SW 1271 (cell line): Measurements from ENCODE around the gene GBF1.
"Not testable (repeated sequence)": the region's sequence is repeated elsewhere in the genome, so short reads cannot be mapped to it uniquely, and the experiment has no call there.

Experiments
- DNase-seq, 2 experiments: peaks; one replicate each; lab custom pipeline; 2025; lab: John Stamatoyannopoulos, UW

GBF1 gene

GRCh38 chr10:102274062-102274461 lies 28.7 kb downstream of the GBF1 start:
- no peak for DNase-seq

DNA sequence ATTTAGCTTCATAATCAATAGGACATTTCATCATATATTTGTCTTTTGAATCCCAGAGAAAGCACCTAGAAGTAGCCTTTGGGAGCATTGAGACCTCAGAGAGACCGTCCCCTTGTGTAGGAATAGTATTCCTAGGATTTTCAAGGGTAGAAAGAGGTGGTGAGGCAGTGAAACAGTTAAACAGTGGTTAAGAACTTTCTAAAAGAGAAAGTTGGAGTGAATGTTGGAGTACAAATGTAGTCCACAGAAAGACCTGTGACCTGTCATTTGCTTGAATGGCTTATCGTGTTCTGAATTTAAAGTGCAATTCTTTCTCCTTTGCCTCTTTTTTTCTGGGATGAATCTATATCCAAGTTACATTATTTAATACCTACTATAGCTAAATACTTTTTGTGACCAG lies 30.0 kb downstream of the GBF1 start:
- DNase-seq, result no peak

DNA sequence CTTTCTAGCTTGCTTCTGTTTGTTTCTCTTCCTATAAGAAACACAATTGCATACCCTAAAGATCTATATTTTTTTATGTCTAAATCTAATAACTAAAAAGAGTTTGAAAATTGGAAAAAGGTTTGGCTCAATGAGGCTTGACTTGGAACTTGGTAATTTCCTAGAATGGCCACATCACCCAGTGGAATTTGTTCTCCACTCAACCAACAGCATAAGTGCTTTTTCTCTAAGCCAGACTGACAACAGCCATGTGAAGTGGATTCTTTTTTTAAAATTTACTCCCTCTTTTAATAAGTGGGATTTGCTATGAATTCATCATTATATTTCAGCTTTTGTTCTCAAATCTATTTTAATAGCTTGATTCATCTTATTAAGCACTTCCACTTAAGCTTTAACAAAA lies 33.8 kb downstream of the GBF1 start:
- no peak for DNase-seq

DNA sequence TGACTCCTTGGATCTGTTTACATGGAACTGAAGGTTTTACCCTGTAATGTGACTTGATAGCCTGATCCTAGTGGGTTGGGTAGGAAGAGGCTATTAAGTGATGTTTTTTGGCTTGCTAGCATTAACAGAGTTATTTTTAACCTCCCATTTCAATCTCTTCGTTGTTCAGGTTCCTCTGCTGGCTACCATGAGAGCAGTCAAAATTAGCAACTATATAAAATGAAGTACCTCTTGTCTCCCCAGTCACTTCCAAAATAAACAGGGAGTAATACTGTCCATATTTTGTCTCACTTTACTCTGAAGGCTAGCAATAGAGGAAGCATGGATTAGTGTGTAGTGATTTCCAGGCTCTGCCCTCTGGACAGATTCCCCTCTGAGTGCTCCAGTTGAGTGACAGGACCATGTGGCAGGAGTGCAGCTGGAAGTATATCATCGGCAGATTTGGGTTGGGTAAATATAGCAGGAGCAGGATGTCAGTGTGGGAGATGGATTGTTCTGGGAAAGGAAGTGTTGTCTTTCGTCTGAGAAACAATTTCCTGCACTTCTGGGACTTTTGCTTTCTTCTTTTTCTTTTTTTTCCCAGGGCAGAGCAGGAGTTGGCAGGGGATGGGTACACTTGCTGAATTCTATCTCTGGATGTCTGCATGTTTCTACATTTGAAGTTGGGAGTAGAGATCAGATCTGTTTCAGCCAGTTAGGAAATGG lies 35.2 kb downstream of the GBF1 start:
- no peak for DNase-seq

GRCh38 chr10:102281102-102281487 lies 35.8 kb downstream of the GBF1 start:
- no peak for DNase-seq

GRCh38 chr10:102283488-102283887 lies 38.2 kb downstream of the GBF1 start:
- no peak for DNase-seq

- no peak for DNase-seq
Measured at GRCh38 chr10:102283890-102284289, 38.6 kb downstream of the GBF1 start.

DNA sequence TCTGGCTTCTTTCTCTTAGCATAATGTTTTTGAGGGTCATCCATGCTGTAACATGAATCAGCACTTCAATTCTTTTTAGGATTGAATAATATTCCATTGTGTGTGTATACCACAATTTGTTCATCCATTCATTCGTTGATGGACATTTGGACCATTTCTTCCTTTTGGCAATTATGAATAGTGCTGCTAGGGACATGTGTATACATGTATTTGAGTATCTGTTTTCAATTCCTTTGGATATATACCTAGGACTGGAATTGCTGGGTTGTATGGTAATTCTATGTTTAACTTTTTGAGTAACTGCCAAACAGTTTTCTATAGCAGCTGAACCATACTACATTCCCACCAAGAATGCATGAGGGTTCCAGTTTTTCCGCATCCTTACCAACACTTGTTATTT lies 39.2 kb downstream of the GBF1 start:
- DNase-seq, result no peak

GRCh38 chr10:102285133-102285532 lies 39.8 kb downstream of the GBF1 start:
- DNase-seq, result no peak

- no peak for DNase-seq
Measured at GRCh38 chr10:102286216-102286615, 40.9 kb downstream of the GBF1 start.

- DNase-seq, result no peak
Measured at GRCh38 chr10:102287538-102287937, 42.2 kb downstream of the GBF1 start.

GRCh38 chr10:102287991-102288390 lies 42.7 kb downstream of the GBF1 start:
- no peak for DNase-seq

DNA sequence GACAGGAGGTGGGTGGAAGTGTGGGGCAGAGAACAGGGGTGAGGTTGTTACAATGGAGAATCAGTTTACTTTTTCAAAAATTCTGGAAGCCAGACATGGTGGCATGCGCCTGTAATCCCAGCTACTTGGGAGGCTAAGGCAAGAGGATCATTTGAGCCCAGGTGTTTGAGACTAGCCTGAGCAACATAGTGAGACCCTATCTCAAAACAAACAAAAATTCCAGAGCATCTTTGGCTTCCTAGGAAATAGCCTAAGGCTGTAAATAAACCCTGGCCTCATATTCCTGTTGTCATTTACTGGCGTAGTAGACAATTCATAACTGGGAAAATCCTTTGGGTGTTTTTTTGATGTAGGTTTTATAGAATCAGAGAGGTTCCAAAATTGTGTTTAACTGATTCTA lies 44.0 kb downstream of the GBF1 start:
- no peak for DNase-seq

GRCh38 chr10:102289840-102290239 lies 44.5 kb downstream of the GBF1 start:
- no peak for DNase-seq

DNA sequence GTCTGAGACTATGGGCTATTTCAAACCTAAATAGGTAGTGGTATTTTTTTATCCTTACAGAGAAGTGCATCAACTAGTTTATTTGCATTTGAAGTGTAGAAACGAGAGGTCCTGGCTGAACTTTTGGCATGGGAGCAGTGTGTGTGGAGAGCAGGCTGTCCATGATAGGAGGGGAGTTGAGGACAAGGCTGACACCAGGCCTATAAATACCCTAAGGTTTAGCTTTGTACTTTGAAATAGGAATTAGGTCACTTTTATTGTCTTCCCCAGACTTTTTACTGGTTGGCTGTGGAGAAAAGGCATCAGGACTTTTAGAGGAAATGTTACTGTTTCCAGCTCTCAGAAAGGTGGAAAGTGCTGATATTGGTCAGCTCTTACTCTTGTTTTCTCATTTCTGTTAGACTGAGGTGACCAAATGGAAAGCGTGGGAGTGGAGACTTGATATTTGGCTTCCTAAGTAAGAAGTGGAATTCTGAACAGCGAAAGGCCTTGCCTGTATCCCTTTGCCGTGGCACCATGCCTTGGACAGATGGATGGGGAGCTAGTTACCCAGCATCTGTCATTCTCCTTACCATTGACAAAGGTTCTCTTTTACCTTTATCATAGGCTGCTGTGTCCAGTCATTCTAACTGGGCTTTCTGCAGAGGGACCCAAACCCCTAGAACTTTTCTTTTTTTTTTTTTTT lies 46.0 kb downstream of the GBF1 start:
- no peak for DNase-seq

DNA sequence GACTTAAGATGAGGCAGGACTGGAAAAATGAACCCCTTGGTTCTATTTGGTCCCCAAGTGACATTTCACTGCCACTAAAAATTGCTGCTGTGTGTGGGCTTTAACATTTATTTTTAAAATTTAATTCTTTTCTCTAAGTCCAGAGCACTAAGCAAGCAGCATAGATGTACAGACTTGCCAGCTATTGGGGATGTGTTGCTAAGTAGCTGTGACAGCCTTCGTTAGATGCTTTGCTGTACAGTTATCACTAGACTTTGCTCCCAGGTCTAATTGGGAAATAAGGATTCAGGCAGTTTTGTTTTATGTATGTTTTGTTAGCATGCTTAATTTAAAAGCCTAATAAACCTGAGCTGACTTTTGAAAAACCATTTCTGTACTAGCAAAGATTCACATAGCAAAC lies 51.8 kb downstream of the GBF1 start:
- DNase-seq, result no peak

DNA sequence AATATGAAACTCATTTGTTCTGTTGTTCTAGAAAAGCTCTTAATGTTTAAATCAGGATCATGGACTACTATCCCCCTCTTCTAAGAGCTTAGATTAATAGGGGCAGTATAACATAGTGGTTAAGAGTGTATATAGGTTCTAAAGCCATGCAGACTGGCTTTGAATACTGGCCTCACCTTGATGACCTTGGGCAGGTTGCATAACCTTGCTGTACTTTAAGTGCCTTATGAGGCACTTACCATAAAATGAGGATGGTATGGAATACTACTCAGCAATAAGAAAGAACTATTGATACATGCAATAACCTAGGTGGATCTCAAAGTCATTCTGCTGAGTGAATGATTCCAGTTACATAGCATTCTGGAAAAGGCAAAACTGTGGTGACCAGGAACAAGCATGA lies 53.6 kb downstream of the GBF1 start:
- DNase-seq, result no peak

GRCh38 chr10:102299873-102300272 lies 54.5 kb downstream of the GBF1 start:
- DNase-seq, result no peak

DNA sequence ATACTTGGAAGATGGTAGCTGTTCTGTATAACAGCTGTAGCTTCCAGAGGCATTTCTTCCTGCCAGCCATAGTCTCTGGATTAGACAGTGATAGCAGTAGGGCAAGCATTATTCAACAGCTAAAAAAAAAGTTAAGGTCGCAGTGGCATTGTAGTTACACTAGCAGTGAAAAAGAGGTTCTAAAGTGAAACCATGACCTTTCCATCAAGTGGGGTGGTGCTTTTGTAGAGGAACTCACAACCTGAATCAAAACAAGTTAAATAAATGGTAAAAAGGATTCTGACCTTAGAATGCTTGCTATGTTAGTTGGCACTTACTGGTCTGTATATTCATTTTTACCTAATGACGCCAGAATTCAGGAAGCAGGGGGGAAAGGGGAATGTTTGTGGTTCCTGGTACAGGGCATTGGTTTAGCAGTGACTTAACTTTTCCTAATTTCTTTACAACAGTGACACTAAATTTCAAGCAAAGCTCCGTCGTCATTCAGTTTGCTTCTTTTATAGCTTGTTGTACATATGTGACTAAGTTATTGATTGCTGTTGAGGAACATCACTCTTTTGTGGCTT lies 55.0 kb downstream of the GBF1 start:
- DNase-seq, result no peak

- not testable (repeated sequence) for DNase-seq
Measured at GRCh38 chr10:102300912-102301311, 55.6 kb downstream of the GBF1 start.

DNA sequence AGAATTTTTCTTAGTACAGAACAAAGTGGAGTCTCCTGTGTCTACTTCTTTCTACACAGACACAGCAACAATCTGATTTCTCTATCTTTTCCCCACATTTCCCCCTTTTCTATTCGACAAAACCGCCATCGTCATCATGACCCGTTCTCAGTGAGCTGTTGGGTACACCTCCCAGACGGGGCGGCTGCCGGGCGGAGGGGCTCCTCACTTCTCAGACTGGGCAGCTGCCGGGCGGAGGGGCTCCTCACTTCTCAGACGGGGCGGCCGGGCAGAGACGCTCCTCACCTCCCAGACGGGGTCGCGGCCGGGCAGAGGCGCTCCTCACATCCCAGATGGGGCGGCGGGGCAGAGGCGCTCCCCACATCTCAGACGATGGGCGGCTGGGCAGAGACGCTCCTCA lies 56.0 kb downstream of the GBF1 start:
- DNase-seq, result not testable (repeated sequence)

DNA sequence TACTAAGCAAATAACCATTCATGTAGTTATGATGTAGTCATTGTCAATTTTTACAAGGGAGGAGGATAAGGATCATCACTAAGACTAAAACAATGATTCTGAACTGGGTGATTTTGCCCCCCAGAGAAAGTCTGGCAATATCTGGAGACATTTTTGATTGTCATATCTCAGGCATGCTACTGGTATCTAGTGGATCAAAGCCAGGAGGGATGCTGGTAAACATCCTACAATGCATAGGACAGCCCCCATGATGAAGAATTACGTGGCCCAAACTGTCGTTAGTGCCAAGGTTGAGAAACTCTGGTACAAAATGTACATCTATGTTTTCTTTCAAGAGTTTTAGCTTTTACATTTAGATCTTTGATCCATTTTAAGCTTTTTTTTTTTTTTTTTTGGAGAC lies 57.3 kb downstream of the GBF1 start:
- no peak for DNase-seq

- no peak for DNase-seq
Measured at GRCh38 chr10:102306006-102306405, 60.7 kb downstream of the GBF1 start.

- DNase-seq, result no peak
Measured at GRCh38 chr10:102306710-102307109, 61.4 kb downstream of the GBF1 start.
